Activated CD4-positive, alpha-beta T cell treated with anti-CD3 and anti-CD28 coated beads, Interleukin-2, Interleukin-6, amounts not matched to agents 100 ng/mL and 50 ng/mL, durations not matched to agents 16 hours and 8 hours (primary cell): ENCODE measurements around the gene LRRC2.

Experiments used
- DNase-seq: peaks from one replicate; pipeline ENCODE4 v3.0.0-alpha.2; 2020

Gene LRRC2

GRCh38 chr3:46472736-46473135 is 93.4 kb downstream of the LRRC2 start:
- DNase-seq: no peak

GRCh38 chr3:46471371-46471914 is 94.7 kb downstream of the LRRC2 start:
- DNase-seq: no peak

DNA sequence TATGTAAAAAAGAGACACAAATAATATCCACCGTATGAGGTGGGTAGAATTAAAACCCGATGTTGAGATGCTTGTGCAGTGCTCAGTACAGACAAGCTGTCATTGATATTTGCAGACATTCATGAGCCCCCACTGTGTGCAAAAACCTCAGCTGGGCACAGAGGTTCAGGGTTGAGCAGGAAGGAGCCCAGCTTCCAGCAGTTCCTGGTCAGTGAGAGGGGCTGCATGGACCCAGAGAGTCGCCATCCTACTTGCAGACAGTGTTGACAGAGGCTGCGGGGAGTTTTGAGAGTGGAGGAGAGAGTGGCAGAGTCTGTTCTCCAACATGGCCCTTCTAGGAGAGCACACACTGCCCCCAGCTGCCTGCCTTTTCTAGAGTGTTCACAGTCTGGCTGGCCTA is 95.3 kb downstream of the LRRC2 start:
- no peak for DNase-seq

GRCh38 chr3:46469680-46470357 is 96.3 kb downstream of the LRRC2 start:
- DNase-seq: no peak

GRCh38 chr3:46468753-46469600 is 97.1 kb downstream of the LRRC2 start:
- DNase-seq: no peak

DNA sequence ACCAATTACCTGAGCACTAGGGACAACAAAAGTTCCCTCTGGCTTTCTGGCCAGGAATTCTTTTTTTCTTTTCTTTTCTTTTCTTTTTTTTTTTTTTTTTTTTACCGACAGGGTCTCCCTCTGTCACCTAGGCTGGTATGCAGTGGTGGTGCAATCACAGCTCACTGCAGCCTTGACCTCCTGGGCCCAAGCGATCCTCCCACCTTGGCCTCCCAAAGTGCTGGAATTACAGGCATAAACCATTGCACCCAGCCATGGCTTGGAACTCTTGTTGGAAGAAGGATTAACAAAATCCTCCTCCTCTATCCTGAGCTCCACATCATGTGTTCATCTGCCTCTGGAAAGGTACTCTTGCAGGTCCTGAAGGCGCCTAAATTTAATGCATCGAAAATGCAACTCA is 98.5 kb downstream of the LRRC2 start:
- no peak for DNase-seq

DNA sequence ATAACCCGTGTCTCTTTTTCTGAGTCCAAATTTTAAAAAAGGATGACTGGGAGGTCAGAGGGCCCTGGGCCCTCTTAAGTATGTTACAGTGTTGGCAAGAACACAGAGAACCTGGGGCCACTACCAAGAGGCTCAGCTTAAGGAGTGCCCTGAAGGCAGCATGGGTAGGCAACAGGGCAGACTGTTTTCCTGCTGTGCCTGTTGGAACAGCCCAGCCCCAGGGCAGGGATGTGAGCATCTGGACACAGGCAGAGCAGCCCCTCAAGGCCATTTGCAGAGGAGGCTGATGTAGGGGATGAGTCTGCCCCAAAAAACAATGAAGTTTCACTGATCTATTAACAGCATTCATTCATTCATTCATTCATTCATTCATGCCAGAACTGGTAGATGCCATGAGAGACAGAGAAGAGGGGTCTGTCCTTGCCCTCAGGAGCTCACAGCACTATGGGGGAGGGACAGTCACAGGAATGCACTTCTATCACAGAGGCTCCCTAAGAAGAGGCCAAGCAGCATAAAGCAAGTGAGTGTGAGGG is 99.2 kb downstream of the LRRC2 start:
- DNase-seq: no peak

DNA sequence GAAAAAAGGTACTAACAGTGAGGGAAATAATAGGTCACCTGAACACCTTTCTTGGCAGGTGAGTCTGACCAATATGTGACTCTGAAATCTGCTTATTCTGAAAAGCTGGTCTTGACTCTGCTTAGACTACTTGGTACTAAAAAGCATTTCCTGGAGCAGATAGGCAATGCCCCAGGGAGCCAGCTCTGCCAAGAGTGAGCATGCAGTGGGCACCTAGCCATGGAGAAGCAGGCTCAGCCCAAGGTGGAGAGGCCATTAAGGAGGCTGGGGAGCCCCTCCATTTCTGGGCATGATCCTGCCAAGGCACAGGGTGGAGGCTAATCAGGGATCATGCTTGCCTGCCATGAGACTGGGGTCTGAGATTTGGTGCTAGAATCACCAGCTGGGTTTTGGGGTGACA is 99.8 kb downstream of the LRRC2 start:
- no peak for DNase-seq
